ENCODE data around the gene TMEM184C. TPM values are rescaled to one million over a fixed set of nuclear protein-coding genes. Genes with fewer than 3 reads are reported as not detected.
A peak's percentile ranks its signal among the peaks of the same experiment; 100 is the strongest.

Gene TMEM184C
- total RNA-seq, 2 experiments from 2014 or later, result 13.2 to 18.4 TPM

DNA sequence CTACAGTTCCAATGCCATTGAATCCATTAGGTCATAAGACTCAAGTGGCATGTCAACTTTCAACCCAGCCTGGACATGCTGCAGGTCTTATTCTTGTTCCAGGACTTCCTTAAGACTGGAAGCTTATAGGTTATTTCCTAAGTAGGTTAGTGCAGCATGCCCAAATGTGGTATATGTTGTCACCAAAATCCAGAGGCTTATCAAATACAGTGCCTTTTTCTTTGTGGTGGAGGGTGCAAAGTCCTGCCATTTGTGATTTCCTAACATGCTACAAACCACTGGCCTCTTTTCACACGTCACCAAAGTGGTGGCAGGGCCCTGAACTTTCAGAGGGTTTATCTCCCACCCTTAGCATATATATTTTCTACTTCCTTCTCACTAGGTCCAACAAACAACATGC, 9.7 kb upstream of the TMEM184C start:
- H3K4me3 Mint-ChIP-seq, result no peak overlapping the region
- DNase-seq (no peak), ATAC-seq (no peak)
- H3K27me3 Mint-ChIP-seq, result peaks cover 2% of the 10 kb centered on the region
- no peak overlapping the region for H3K27ac Mint-ChIP-seq
- no peaks in the 10 kb centered on the region for H3K4me1 Mint-ChIP-seq (ENCODE audit: low read depth)
- TF ChIP-seq, protein P1, sequence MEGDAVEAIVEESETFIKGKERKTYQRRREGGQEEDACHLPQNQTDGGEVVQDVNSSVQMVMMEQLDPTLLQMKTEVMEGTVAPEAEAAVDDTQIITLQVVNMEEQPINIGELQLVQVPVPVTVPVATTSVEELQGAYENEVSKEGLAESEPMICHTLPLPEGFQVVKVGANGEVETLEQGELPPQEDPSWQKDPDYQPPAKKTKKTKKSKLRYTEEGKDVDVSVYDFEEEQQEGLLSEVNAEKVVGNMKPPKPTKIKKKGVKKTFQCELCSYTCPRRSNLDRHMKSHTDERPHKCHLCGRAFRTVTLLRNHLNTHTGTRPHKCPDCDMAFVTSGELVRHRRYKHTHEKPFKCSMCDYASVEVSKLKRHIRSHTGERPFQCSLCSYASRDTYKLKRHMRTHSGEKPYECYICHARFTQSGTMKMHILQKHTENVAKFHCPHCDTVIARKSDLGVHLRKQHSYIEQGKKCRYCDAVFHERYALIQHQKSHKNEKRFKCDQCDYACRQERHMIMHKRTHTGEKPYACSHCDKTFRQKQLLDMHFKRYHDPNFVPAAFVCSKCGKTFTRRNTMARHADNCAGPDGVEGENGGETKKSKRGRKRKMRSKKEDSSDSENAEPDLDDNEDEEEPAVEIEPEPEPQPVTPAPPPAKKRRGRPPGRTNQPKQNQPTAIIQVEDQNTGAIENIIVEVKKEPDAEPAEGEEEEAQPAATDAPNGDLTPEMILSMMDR (IDR thresholded peaks at IDR 0.05), result no peak
- ChIA-PET POLR2A (no interaction called here), CTCF (interaction anchor here (1.2 kb wide), 1 partner anchor 259 kb away, joined by 5 read pairs; no protein-coding TSS in a partner anchor)
- H3K36me3 Mint-ChIP-seq (ENCODE audit: low read depth), result no peaks in the 10 kb centered on the region
- no peaks in the 10 kb centered on the region for H3K9me3 Mint-ChIP-seq
- intact Hi-C loops (cut with micrococcal nuclease), result no loop called here

DNA sequence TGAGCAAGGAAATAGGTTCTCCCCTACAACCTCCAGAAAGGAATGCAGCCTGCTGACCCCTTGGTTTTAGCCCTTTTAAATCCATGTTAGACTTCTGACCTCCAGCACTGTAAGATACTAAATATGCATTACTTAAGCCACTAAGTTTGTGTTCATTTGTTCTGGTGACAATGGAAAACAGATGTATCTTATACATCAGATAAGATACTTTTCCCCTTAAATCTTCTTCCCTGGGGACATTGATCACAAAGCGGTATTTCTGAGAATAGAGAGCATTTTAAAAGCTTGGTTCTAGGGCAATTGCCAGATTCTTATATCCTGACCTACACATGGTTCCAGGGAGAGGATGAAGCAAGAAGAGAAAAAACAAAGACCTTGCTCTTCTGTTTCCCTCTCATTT, 6.5 kb upstream of the TMEM184C start:
- no peak overlapping the region for H3K4me3 Mint-ChIP-seq
- H3K9me3 Mint-ChIP-seq, result no peaks in the 10 kb centered on the region
- H3K27me3 Mint-ChIP-seq, result peaks cover 2% of the 10 kb centered on the region
- intact Hi-C loops (cut with micrococcal nuclease), result no loop called here
- H3K4me1 Mint-ChIP-seq (ENCODE audit: low read depth), result no peaks in the 10 kb centered on the region
- ATAC-seq (no peak), DNase-seq (no peak)
- TF ChIP-seq, protein P1 (IDR thresholded peaks at IDR 0.05), result no peak
- H3K27ac Mint-ChIP-seq, result no peak overlapping the region
- ChIA-PET CTCF (interaction anchor here (1.0 kb wide), 1 partner anchor 256 kb away, joined by 3 read pairs; no protein-coding TSS in a partner anchor), POLR2A (interaction anchor here (0.5 kb wide), 1 partner anchor 356 kb away, joined by 3 read pairs; no protein-coding TSS in a partner anchor)
- no peaks in the 10 kb centered on the region for H3K36me3 Mint-ChIP-seq (ENCODE audit: low read depth)

DNA sequence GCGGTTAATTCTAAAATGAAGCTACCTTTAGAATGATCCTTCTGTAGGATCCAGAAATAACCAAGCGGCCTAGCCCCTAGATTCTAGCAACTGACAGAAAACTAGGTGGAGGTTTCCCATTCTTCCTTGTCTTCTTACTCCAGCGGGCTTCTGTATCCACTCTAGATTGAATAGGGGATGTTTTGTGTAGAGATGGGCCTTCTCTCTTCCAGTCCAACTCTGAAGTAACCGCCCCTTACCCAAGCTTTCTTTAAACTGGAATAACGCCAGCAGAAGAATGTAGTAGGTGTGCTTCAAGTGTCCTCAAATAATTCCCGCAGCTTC, 386 bp upstream of the TMEM184C start:
- TF ChIP-seq, protein P1 (IDR thresholded peaks at IDR 0.05), result no peak
- H3K4me3 Mint-ChIP-seq, result peak overlapping the region; percentile 95
- ATAC-seq, result peak; percentile 6
- H3K4me1 Mint-ChIP-seq (ENCODE audit: low read depth), result peaks cover 26% of the 10 kb centered on the region
- H3K27me3 Mint-ChIP-seq, result no peaks in the 10 kb centered on the region
- CTCF ChIA-PET, result interaction anchor here (1.2 to 4.8 kb wide), 15 partner anchors 10 to 456 kb away, joined by 3 to 36 read pairs (median 4); partner anchors contain the start of gene PRMT9
- intact Hi-C loops (cut with micrococcal nuclease), result loop anchor here (5.0 kb wide), 1 partner anchor 65 kb away; the partner anchor contains the start of gene PRMT9
- POLR2A ChIA-PET, result interaction anchor here (0.7 to 2.3 kb wide), 7 partner anchors 17 to 175 kb away, joined by 3 to 10 read pairs (median 3); partner anchors contain the start of genes ARHGAP10 and PRMT9
- DNase-seq, result no peak
- no peaks in the 10 kb centered on the region for H3K9me3 Mint-ChIP-seq
- peaks cover 13% of the 10 kb centered on the region for H3K36me3 Mint-ChIP-seq (ENCODE audit: low read depth)
- H3K27ac Mint-ChIP-seq, result peak overlapping the region; percentile 95

DNA sequence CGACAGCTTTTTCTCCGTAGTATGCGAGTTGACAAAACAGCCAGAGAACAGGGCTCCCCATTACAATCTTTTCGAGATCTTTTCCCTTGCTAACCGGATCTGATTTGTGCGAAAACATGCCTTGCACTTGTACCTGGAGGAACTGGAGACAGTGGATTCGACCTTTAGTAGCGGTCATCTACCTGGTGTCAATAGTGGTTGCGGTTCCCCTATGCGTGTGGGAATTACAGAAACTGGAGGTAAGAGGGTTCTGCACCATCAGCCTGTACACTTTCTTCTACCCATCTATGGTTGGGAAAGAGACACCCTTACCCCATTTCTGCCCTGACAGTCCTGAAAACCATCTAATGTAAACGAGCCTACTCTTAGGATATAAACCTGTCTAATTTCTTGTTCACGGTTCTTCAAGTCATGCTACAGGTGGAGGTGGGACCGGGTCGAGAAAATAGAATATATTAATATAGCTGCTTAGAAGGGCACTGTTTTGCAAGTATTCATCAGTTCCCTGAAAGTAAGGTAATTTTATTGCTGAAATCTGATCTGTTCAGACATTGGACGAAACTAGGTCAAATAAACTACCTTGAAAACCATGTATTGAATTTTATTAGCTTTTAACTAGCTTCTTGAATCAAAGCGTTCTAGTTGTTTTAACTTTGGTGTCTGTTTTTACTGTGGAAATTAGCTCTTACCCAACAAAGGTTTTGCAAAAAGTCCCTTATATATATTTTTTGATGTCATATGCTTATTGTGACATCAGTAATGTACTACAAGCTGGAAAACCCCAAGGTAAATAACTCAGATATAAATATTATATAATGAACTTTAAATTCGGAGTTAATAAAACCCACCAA, 869 bp downstream of the TMEM184C start:
- TF ChIP-seq, protein P1 (IDR thresholded peaks at IDR 0.05), result no peak
- intact Hi-C loops (cut with micrococcal nuclease), result loop anchor here (5.0 kb wide), 1 partner anchor 64 kb away; the partner anchor contains the start of gene PRMT9
- peaks cover 16% of the 10 kb centered on the region for H3K36me3 Mint-ChIP-seq (ENCODE audit: low read depth)
- DNase-seq (no peak), ATAC-seq (no peak)
- peak overlapping the region; percentile 95 for H3K4me3 Mint-ChIP-seq
- POLR2A ChIA-PET, result interaction anchor here (0.6 to 2.3 kb wide), 8 partner anchors 11 to 1230 kb away, joined by 3 to 10 read pairs (median 4); partner anchors contain the start of genes ARHGAP10 and PRMT9
- H3K4me1 Mint-ChIP-seq (ENCODE audit: low read depth), result peaks cover 31% of the 10 kb centered on the region
- H3K9me3 Mint-ChIP-seq, result no peaks in the 10 kb centered on the region
- peak overlapping the region; percentile 95 for H3K27ac Mint-ChIP-seq
- CTCF ChIA-PET, result interaction anchor here (0.8 to 4.8 kb wide), 15 partner anchors 9 to 457 kb away, joined by 3 to 36 read pairs (median 5); partner anchors contain the start of gene PRMT9
- H3K27me3 Mint-ChIP-seq, result no peaks in the 10 kb centered on the region
